HepG2 (cell line): ENCODE results near the gene CCDC61. TPM values are rescaled to one million over a fixed set of nuclear protein-coding genes. Genes with fewer than 3 reads are reported as not detected.

Experiments used
- FLYWCH1 ChIP-seq: sonication (generic); formaldehyde crosslinking; IDR thresholded peaks from 2 replicates; pipeline ENCODE4 v1.8.1; 2023; ENCODE audit warnings: mild to moderate bottlenecking, missing genetic modification reagents
- GATAD1 ChIP-seq: IDR thresholded peaks from 2 replicates; pipeline ENCODE4 v1.6.1; 2016; ENCODE audit warnings: missing genetic modification reagents, missing compliant biosample characterization
- MXI1 ChIP-seq: IDR thresholded peaks from 3 replicates; pipeline ENCODE4 v1.6.1; 2012; ENCODE audit warnings: low read depth, low read length, inconsistent platforms, borderline replicate concordance
- PPARG ChIP-seq: conservative IDR thresholded peaks from 2 replicates; pipeline ENCODE4 v1.6.1; 2016; ENCODE audit warnings: missing biosample characterization, missing genetic modification reagents
- SIX1 ChIP-seq: sonication (generic); formaldehyde crosslinking; IDR thresholded peaks from 2 replicates; pipeline ENCODE4 v1.4.0; 2020; ENCODE audit warnings: missing genetic modification reagents, borderline replicate concordance
- SNAPC4 ChIP-seq: sonication (generic); formaldehyde crosslinking; IDR thresholded peaks from 2 replicates; pipeline ENCODE4 v1.4.0; 2020; ENCODE audit warnings: mild to moderate bottlenecking, missing genetic modification reagents
- SRY ChIP-seq: sonication (generic); formaldehyde crosslinking; IDR thresholded peaks from 2 replicates; pipeline ENCODE4 v1.8.0; 2022; ENCODE audit warnings: mild to moderate bottlenecking, missing genetic modification reagents
- THAP11 ChIP-seq: IDR thresholded peaks from 2 replicates; pipeline ENCODE4 v1.6.1; 2016; ENCODE audit warnings: missing biosample characterization, missing genetic modification reagents
- THAP8 ChIP-seq: sonication (generic); formaldehyde crosslinking; IDR thresholded peaks from 2 replicates; pipeline ENCODE4 v1.5.1; 2020; ENCODE audit warnings: missing genetic modification reagents, mild to moderate bottlenecking, borderline replicate concordance
- TSC22D2 ChIP-seq: sonication (generic); formaldehyde crosslinking; IDR thresholded peaks from 2 replicates; pipeline ENCODE4 v1.5.1; 2020; ENCODE audit warnings: missing genetic modification reagents, mild to moderate bottlenecking, borderline replicate concordance
- ZFP91 ChIP-seq: sonication (generic); formaldehyde crosslinking; IDR thresholded peaks from 2 replicates; pipeline ENCODE4 v1.9.0; 2022; ENCODE audit warnings: missing genetic modification reagents, mild to moderate bottlenecking, borderline replicate concordance
- ZNF225 ChIP-seq: sonication (generic); formaldehyde crosslinking; IDR thresholded peaks from 2 replicates; pipeline ENCODE4 v1.4.0; 2020; ENCODE audit warnings: mild to moderate bottlenecking, missing genetic modification reagents
- polyA plus RNA-seq, 8 experiments: library from polyadenylated mRNA; depleted of rRNA in 3 of 8; stranded (reverse) in 7 of 8; unstranded in 1 of 8; fragments of >200 nt; fragmentation: Illumina TruSeq in 4 of 8; extraction: Trizol in 4 of 8; gene quantifications; 2 replicates each; pipeline versions ENCODE4 v1.2.1 to v1.2.3, GENCODE V29; 2011 to 2016; ENCODE audit warnings: low read depth in 4 of 8, missing spikeins in 1 of 8, mixed read lengths in 1 of 8; ENCODE audit not compliant: insufficient read depth in 1 of 8
- total RNA-seq, 5 experiments: library from RNA; depleted of rRNA; stranded (reverse); fragments of >200 nt; fragmentation: Illumina TruSeq; extraction: Trizol; gene quantifications; 2 replicates each; pipeline ENCODE4 v1.2.3, GENCODE V29; 2016; ENCODE audit warnings: low read depth in 1 of 5

CCDC61 gene
- total and polyA plus RNA-seq, 2 of the 13 experiments (the other 11 are each of a cell fraction or from before 2014, with no cell fraction given): 4.2 to 4.9 TPM

GRCh38 chr19:45994998-45995714 lies at the start of gene CCDC61 (continued):
- TF ChIP-seq SNAPC4 (CRISPR knock-in tag): no peak
- TF ChIP-seq FLYWCH1 (CRISPR knock-in tag): no peak
- TF ChIP-seq PPARG (CRISPR knock-in tag): 0 out of 2 replicates have a peak, but pooled peaks have one; percentile 26
- TF ChIP-seq ZNF225: no peak
- peak; percentile 12; the same call in 1 of the 2 replicates for TF ChIP-seq TSC22D2
- TF ChIP-seq MXI1: peak; percentile 98; the same call in 2 of the 3 replicates
- no peak for TF ChIP-seq THAP8 (CRISPR knock-in tag)
- TF ChIP-seq ZFP91 (CRISPR knock-in tag): peak; percentile 46; the same call in 1 of the 2 replicates
- TF ChIP-seq THAP11: peak; percentile 84
- no peak for TF ChIP-seq SIX1 (CRISPR knock-in tag)
- peak; percentile 68; the same call in 1 of the 2 replicates for TF ChIP-seq SRY (CRISPR knock-in tag)
- TF ChIP-seq GATAD1: peak; percentile 30; the same call in 1 of the 2 replicates
